ENCODE measurements around the gene CHN1.

Gene CHN1

GRCh38 chr2:174780191-174780840 lies 224.9 kb downstream of the CHN1 start:
- H3K27ac ChIP-seq (ENCODE audit: low read depth, low read length): no peak overlapping the region
- H3K4me1 ChIP-seq (ENCODE audit: control insufficient read depth, insufficient read depth, low read length): no peaks in the 10 kb centered on the region
- no peaks in the 10 kb centered on the region for H3K27me3 ChIP-seq (ENCODE audit: control insufficient read depth, insufficient read depth, low read length)
- no peak overlapping the region for H3K9ac ChIP-seq (ENCODE audit: low read length)
- no peaks in the 10 kb centered on the region for H3K36me3 ChIP-seq (ENCODE audit: control insufficient read depth, insufficient read depth, low read length)
- no peak overlapping the region for H3K4me3 ChIP-seq (ENCODE audit: low read length)

GRCh38 chr2:174779361-174779928 lies 225.7 kb downstream of the CHN1 start:
- no peak overlapping the region for H3K4me3 ChIP-seq (ENCODE audit: low read length)
- no peak overlapping the region for H3K27ac ChIP-seq (ENCODE audit: low read depth, low read length)
- H3K27me3 ChIP-seq (ENCODE audit: control insufficient read depth, insufficient read depth, low read length): no peaks in the 10 kb centered on the region
- no peak overlapping the region for H3K9ac ChIP-seq (ENCODE audit: low read length)
- no peaks in the 10 kb centered on the region for H3K36me3 ChIP-seq (ENCODE audit: control insufficient read depth, insufficient read depth, low read length)
- no peaks in the 10 kb centered on the region for H3K4me1 ChIP-seq (ENCODE audit: control insufficient read depth, insufficient read depth, low read length)

GRCh38 chr2:174778085-174778981 lies 226.8 kb downstream of the CHN1 start:
- no peaks in the 10 kb centered on the region for H3K36me3 ChIP-seq (ENCODE audit: control insufficient read depth, insufficient read depth, low read length)
- no peak overlapping the region for H3K27ac ChIP-seq (ENCODE audit: low read depth, low read length)
- H3K4me3 ChIP-seq (ENCODE audit: low read length): no peak overlapping the region
- H3K27me3 ChIP-seq (ENCODE audit: control insufficient read depth, insufficient read depth, low read length): no peaks in the 10 kb centered on the region
- H3K9ac ChIP-seq (ENCODE audit: low read length): no peak overlapping the region
- H3K4me1 ChIP-seq (ENCODE audit: control insufficient read depth, insufficient read depth, low read length): no peaks in the 10 kb centered on the region

GRCh38 chr2:174777347-174778084 lies 227.7 kb downstream of the CHN1 start:
- H3K36me3 ChIP-seq (ENCODE audit: control insufficient read depth, insufficient read depth, low read length): no peaks in the 10 kb centered on the region
- no peak overlapping the region for H3K4me3 ChIP-seq (ENCODE audit: low read length)
- no peak overlapping the region for H3K27ac ChIP-seq (ENCODE audit: low read depth, low read length)
- H3K4me1 ChIP-seq (ENCODE audit: control insufficient read depth, insufficient read depth, low read length): no peaks in the 10 kb centered on the region
- H3K9ac ChIP-seq (ENCODE audit: low read length): no peak overlapping the region
- no peaks in the 10 kb centered on the region for H3K27me3 ChIP-seq (ENCODE audit: control insufficient read depth, insufficient read depth, low read length)

- H3K4me1 ChIP-seq (ENCODE audit: control insufficient read depth, insufficient read depth, low read length): peaks cover 4% of the 10 kb centered on the region
- no peak overlapping the region for H3K4me3 ChIP-seq (ENCODE audit: low read length)
- no peaks in the 10 kb centered on the region for H3K27me3 ChIP-seq (ENCODE audit: control insufficient read depth, insufficient read depth, low read length)
- H3K27ac ChIP-seq (ENCODE audit: low read depth, low read length): no peak overlapping the region
- H3K9ac ChIP-seq (ENCODE audit: low read length): no peak overlapping the region
- no peaks in the 10 kb centered on the region for H3K36me3 ChIP-seq (ENCODE audit: control insufficient read depth, insufficient read depth, low read length)
Observed at GRCh38 chr2:174776675-174777074, 228.5 kb downstream of the CHN1 start.

- Histone ChIP-seq H3K4me1 (ENCODE audit: control insufficient read depth, insufficient read depth, low read length) (peaks cover 5% of the 10 kb centered on the region), H3K27me3 (ENCODE audit: control insufficient read depth, insufficient read depth, low read length) (no peaks in the 10 kb centered on the region)
Observed at GRCh38 chr2:174776223-174776622, 229.0 kb downstream of the CHN1 start.

GRCh38 chr2:174775571-174775980 lies 229.6 kb downstream of the CHN1 start:
- no peak overlapping the region for H3K9ac ChIP-seq (ENCODE audit: low read length)
- H3K36me3 ChIP-seq (ENCODE audit: control insufficient read depth, insufficient read depth, low read length): no peaks in the 10 kb centered on the region
- H3K4me3 ChIP-seq (ENCODE audit: low read length): no peak overlapping the region
- no peak overlapping the region for H3K27ac ChIP-seq (ENCODE audit: low read depth, low read length)
- peaks cover 5% of the 10 kb centered on the region for H3K4me1 ChIP-seq (ENCODE audit: control insufficient read depth, insufficient read depth, low read length)
- no peaks in the 10 kb centered on the region for H3K27me3 ChIP-seq (ENCODE audit: control insufficient read depth, insufficient read depth, low read length)

More at GRCh38 chr2:174776223-174776622, 229.0 kb downstream of the CHN1 start:
- Histone ChIP-seq H3K27ac (ENCODE audit: low read depth, low read length) (no peak overlapping the region), H3K36me3 (ENCODE audit: control insufficient read depth, insufficient read depth, low read length) (no peaks in the 10 kb centered on the region), H3K9ac (ENCODE audit: low read length) (no peak overlapping the region), H3K4me3 (ENCODE audit: low read length) (no peak overlapping the region)

GRCh38 chr2:174774886-174775285 lies 230.3 kb downstream of the CHN1 start:
- no peak overlapping the region for H3K27ac ChIP-seq (ENCODE audit: low read depth, low read length)
- peaks cover 5% of the 10 kb centered on the region for H3K4me1 ChIP-seq (ENCODE audit: control insufficient read depth, insufficient read depth, low read length)
- no peaks in the 10 kb centered on the region for H3K27me3 ChIP-seq (ENCODE audit: control insufficient read depth, insufficient read depth, low read length)
- no peak overlapping the region for H3K9ac ChIP-seq (ENCODE audit: low read length)
- H3K36me3 ChIP-seq (ENCODE audit: control insufficient read depth, insufficient read depth, low read length): no peaks in the 10 kb centered on the region
- H3K4me3 ChIP-seq (ENCODE audit: low read length): no peak overlapping the region

GRCh38 chr2:174773215-174773614 lies 232.0 kb downstream of the CHN1 start:
- no peaks in the 10 kb centered on the region for H3K27me3 ChIP-seq (ENCODE audit: control insufficient read depth, insufficient read depth, low read length)
- peaks cover 5% of the 10 kb centered on the region for H3K4me1 ChIP-seq (ENCODE audit: control insufficient read depth, insufficient read depth, low read length)
- peak overlapping the region; percentile 27 for H3K9ac ChIP-seq (ENCODE audit: low read length)
- no peak overlapping the region for H3K4me3 ChIP-seq (ENCODE audit: low read length)
- H3K36me3 ChIP-seq (ENCODE audit: control insufficient read depth, insufficient read depth, low read length): no peaks in the 10 kb centered on the region
- H3K27ac ChIP-seq (ENCODE audit: low read depth, low read length): no peak overlapping the region

GRCh38 chr2:174772472-174772801 lies 232.7 kb downstream of the CHN1 start:
- Histone ChIP-seq H3K9ac (ENCODE audit: low read length) (no peak overlapping the region), H3K4me3 (ENCODE audit: low read length) (no peak overlapping the region), H3K27me3 (ENCODE audit: control insufficient read depth, insufficient read depth, low read length) (no peaks in the 10 kb centered on the region), H3K36me3 (ENCODE audit: control insufficient read depth, insufficient read depth, low read length) (no peaks in the 10 kb centered on the region), H3K4me1 (ENCODE audit: control insufficient read depth, insufficient read depth, low read length) (peaks cover 5% of the 10 kb centered on the region), H3K27ac (ENCODE audit: low read depth, low read length) (no peak overlapping the region)

GRCh38 chr2:174771631-174772471 lies 233.3 kb downstream of the CHN1 start:
- H3K4me3 ChIP-seq (ENCODE audit: low read length): peak overlapping the region; percentile 10
- peaks cover 5% of the 10 kb centered on the region for H3K4me1 ChIP-seq (ENCODE audit: control insufficient read depth, insufficient read depth, low read length)
- H3K27ac ChIP-seq (ENCODE audit: low read depth, low read length): no peak overlapping the region
- no peak overlapping the region for H3K9ac ChIP-seq (ENCODE audit: low read length)
- H3K36me3 ChIP-seq (ENCODE audit: control insufficient read depth, insufficient read depth, low read length): no peaks in the 10 kb centered on the region
- no peaks in the 10 kb centered on the region for H3K27me3 ChIP-seq (ENCODE audit: control insufficient read depth, insufficient read depth, low read length)
